Measurements from ENCODE around the gene RPL29.

The RPL29 gene

GRCh38 chr3:51987568-51987967 is 8.1 kb downstream of the RPL29 start:
- Histone ChIP-seq H3K4me1 (ENCODE audit: control insufficient read depth in 2 of 2, insufficient read depth in 1 of 2, low read depth in 1 of 2, low read length in 2 of 2) (peaks cover 12% of the 10 kb centered on the region in 2 donors), H4K8ac (ENCODE audit: low read depth, low read length) (no peak overlapping the region), H2BK12ac (ENCODE audit: low read length) (no peak overlapping the region), H2BK120ac (ENCODE audit: low read depth, low read length) (no peak overlapping the region), H3K9ac (ENCODE audit: low read depth, low read length, poor library complexity) (no peak overlapping the region), H3K4me2 (ENCODE audit: insufficient read depth, low read length, poor library complexity, severe bottlenecking) (no peak overlapping the region), H3K27me3 (ENCODE audit: control insufficient read depth in 3 of 3, insufficient read depth in 3 of 3, low read depth in 1 of 3, low read length in 3 of 3) (no peaks in the 10 kb centered on the region), H3K18ac (ENCODE audit: low read length) (no peak overlapping the region), H4K91ac (ENCODE audit: low read depth, low read length, poor library complexity) (no peak overlapping the region), H2BK15ac (ENCODE audit: low read length) (no peak overlapping the region), H3K27ac (replicated peaks; ENCODE audit: low read length) (no peak overlapping the region), H3K14ac (ENCODE audit: low read length) (no peak overlapping the region), H2AK5ac (ENCODE audit: low read depth, low read length) (no peak overlapping the region), H3K4me3 (ENCODE audit: low read length in 2 of 2) (no peak overlapping the region), H3K36me3 (replicated peaks in 1 of 2; ENCODE audit: control insufficient read depth in 2 of 2, insufficient read depth in 2 of 2, low read length in 2 of 2) (peaks cover 14% of the 10 kb centered on the region in 2 donors), H2AFZ (ENCODE audit: low read length) (no peak overlapping the region), H3K9me3 (replicated peaks in 1 of 2; ENCODE audit: control insufficient read depth in 2 of 2, insufficient read depth in 1 of 2, low read depth in 1 of 2, low read length in 2 of 2) (no peaks in the 10 kb centered on the region), H3K79me1 (ENCODE audit: low read depth, low read length) (peaks cover 14% of the 10 kb centered on the region), H3K4ac (ENCODE audit: low read length) (no peak overlapping the region), H3K23ac (ENCODE audit: low read depth, low read length, poor library complexity) (no peak overlapping the region), H2BK5ac (ENCODE audit: low read length) (no peak overlapping the region)
- no peak for DNase-seq (ENCODE audit: low spot score)
- WGBS, 2 donors (ENCODE audit: extremely low coverage in 2 of 2, insufficient read length in 2 of 2, insufficient replicate concordance in 1 of 2) = no CpG with 5 or more reads among the region's 7 CpGs

- Histone ChIP-seq H3K27me3 (ENCODE audit: control insufficient read depth in 3 of 3, insufficient read depth in 3 of 3, low read depth in 1 of 3, low read length in 3 of 3) (no peaks in the 10 kb centered on the region), H4K91ac (ENCODE audit: low read depth, low read length, poor library complexity) (no peak overlapping the region), H3K9me3 (replicated peaks in 1 of 2; ENCODE audit: control insufficient read depth in 2 of 2, insufficient read depth in 1 of 2, low read depth in 1 of 2, low read length in 2 of 2) (no peaks in the 10 kb centered on the region), H3K23ac (ENCODE audit: low read depth, low read length, poor library complexity) (peak overlapping the region; percentile 48), H3K4me1 (ENCODE audit: control insufficient read depth in 2 of 2, insufficient read depth in 1 of 2, low read depth in 1 of 2, low read length in 2 of 2) (peaks cover 13 to 16% of the 10 kb centered on the region in 2 donors), H3K18ac (ENCODE audit: low read length) (peak overlapping the region; percentile 8), H2AFZ (ENCODE audit: low read length) (no peak overlapping the region), H2BK12ac (ENCODE audit: low read length) (no peak overlapping the region), H3K4me3 (ENCODE audit: low read length in 2 of 2) (no peak overlapping the region), H3K4me2 (ENCODE audit: insufficient read depth, low read length, poor library complexity, severe bottlenecking) (no peak overlapping the region), H3K14ac (ENCODE audit: low read length) (no peak overlapping the region), H2BK120ac (ENCODE audit: low read depth, low read length) (no peak overlapping the region), H4K8ac (ENCODE audit: low read depth, low read length) (no peak overlapping the region), H3K79me1 (ENCODE audit: low read depth, low read length) (peaks cover 8% of the 10 kb centered on the region), H2BK5ac (ENCODE audit: low read length) (no peak overlapping the region), H2AK5ac (ENCODE audit: low read depth, low read length) (peak overlapping the region; percentile 42), H3K36me3 (replicated peaks in 1 of 2; ENCODE audit: control insufficient read depth in 2 of 2, insufficient read depth in 2 of 2, low read length in 2 of 2) (peaks cover 1 to 3% of the 10 kb centered on the region in 2 donors), H2BK15ac (ENCODE audit: low read length) (peak overlapping the region; percentile 25), H3K4ac (ENCODE audit: low read length) (no peak overlapping the region), H3K27ac (replicated peaks; ENCODE audit: low read length) (no peak overlapping the region), H3K9ac (ENCODE audit: low read depth, low read length, poor library complexity) (no peak overlapping the region)
- WGBS, 2 donors (ENCODE audit: extremely low coverage in 2 of 2, insufficient read length in 2 of 2, insufficient replicate concordance in 1 of 2) = no CpG with 5 or more reads among the region's 12 CpGs
- DNase-seq (ENCODE audit: low spot score) = no peak
These were observed 9.4 kb downstream of the RPL29 start for GRCh38 chr3:51986010-51986947.

DNA sequence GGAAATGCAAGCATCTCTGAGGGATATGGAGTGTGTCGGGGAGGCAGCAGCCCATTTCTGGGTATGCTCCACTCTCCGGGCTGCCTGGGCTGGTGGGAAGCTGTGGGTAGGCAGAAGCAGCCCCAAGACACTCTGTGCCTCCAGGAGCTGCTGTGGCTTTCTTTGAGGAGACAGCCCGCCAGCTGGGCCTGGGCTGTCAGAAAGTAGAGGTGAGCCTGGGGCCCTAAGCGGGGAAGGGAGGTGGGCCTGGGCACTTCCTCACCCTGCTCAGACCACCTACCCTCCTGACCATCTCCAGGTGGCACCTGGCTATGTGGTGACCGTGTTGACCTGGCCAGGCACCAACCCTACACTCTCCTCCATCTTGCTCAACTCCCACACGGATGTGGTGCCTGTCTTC is 10.6 kb downstream of the RPL29 start:
- H4K8ac ChIP-seq (ENCODE audit: low read depth, low read length) = no peak overlapping the region
- WGBS, 2 donors (ENCODE audit: extremely low coverage in 2 of 2, insufficient read length in 2 of 2, insufficient replicate concordance in 1 of 2) = no CpG with 5 or more reads among the region's 6 CpGs

GRCh38 chr3:51984269-51984647 is 11.4 kb downstream of the RPL29 start:
- Histone ChIP-seq H3K23ac (ENCODE audit: low read depth, low read length, poor library complexity) (no peak overlapping the region), H3K27ac (replicated peaks; ENCODE audit: low read length) (no peak overlapping the region), H3K14ac (ENCODE audit: low read length) (no peak overlapping the region), H3K9me3 (replicated peaks in 1 of 2; ENCODE audit: control insufficient read depth in 2 of 2, insufficient read depth in 1 of 2, low read depth in 1 of 2, low read length in 2 of 2) (no peaks in the 10 kb centered on the region), H2AK5ac (ENCODE audit: low read depth, low read length) (peak overlapping the region; percentile 99), H4K8ac (ENCODE audit: low read depth, low read length) (no peak overlapping the region), H2BK15ac (ENCODE audit: low read length) (peak overlapping the region; percentile 91), H3K36me3 (replicated peaks in 1 of 2; ENCODE audit: control insufficient read depth in 2 of 2, insufficient read depth in 2 of 2, low read length in 2 of 2) (peaks cover 3 to 9% of the 10 kb centered on the region in 2 donors), H3K4ac (ENCODE audit: low read length) (no peak overlapping the region), H3K18ac (ENCODE audit: low read length) (no peak overlapping the region), H2BK120ac (ENCODE audit: low read depth, low read length) (no peak overlapping the region), H3K4me1 (ENCODE audit: control insufficient read depth in 2 of 2, insufficient read depth in 1 of 2, low read depth in 1 of 2, low read length in 2 of 2) (peaks cover 13 to 16% of the 10 kb centered on the region in 2 donors), H3K4me3 (ENCODE audit: low read length in 2 of 2) (peak overlapping the region in 1 of 2 donors; percentile 54), H2BK5ac (ENCODE audit: low read length) (peak overlapping the region; percentile 6), H2AFZ (ENCODE audit: low read length) (no peak overlapping the region), H3K27me3 (ENCODE audit: control insufficient read depth in 3 of 3, insufficient read depth in 3 of 3, low read depth in 1 of 3, low read length in 3 of 3) (no peaks in the 10 kb centered on the region), H3K4me2 (ENCODE audit: insufficient read depth, low read length, poor library complexity, severe bottlenecking) (no peak overlapping the region), H3K9ac (ENCODE audit: low read depth, low read length, poor library complexity) (peak overlapping the region; percentile 70), H3K79me1 (ENCODE audit: low read depth, low read length) (peaks cover 6% of the 10 kb centered on the region), H2BK12ac (ENCODE audit: low read length) (no peak overlapping the region), H4K91ac (ENCODE audit: low read depth, low read length, poor library complexity) (no peak overlapping the region)
- no peak for DNase-seq (ENCODE audit: low spot score)

More for the DNA sequence above, 10.6 kb downstream of the RPL29 start:
- Histone ChIP-seq H3K9ac (ENCODE audit: low read depth, low read length, poor library complexity) (no peak overlapping the region), H3K27me3 (ENCODE audit: control insufficient read depth in 3 of 3, insufficient read depth in 3 of 3, low read depth in 1 of 3, low read length in 3 of 3) (no peaks in the 10 kb centered on the region), H2BK15ac (ENCODE audit: low read length) (no peak overlapping the region), H2AFZ (ENCODE audit: low read length) (no peak overlapping the region), H3K27ac (replicated peaks; ENCODE audit: low read length) (no peak overlapping the region), H2BK12ac (ENCODE audit: low read length) (peak overlapping the region; percentile 65), H3K4me1 (ENCODE audit: control insufficient read depth in 2 of 2, insufficient read depth in 1 of 2, low read depth in 1 of 2, low read length in 2 of 2) (peaks cover 13 to 16% of the 10 kb centered on the region in 2 donors), H2BK120ac (ENCODE audit: low read depth, low read length) (no peak overlapping the region), H3K23ac (ENCODE audit: low read depth, low read length, poor library complexity) (no peak overlapping the region), H3K9me3 (replicated peaks in 1 of 2; ENCODE audit: control insufficient read depth in 2 of 2, insufficient read depth in 1 of 2, low read depth in 1 of 2, low read length in 2 of 2) (no peaks in the 10 kb centered on the region), H3K4me3 (ENCODE audit: low read length in 2 of 2) (no peak overlapping the region), H3K79me1 (ENCODE audit: low read depth, low read length) (peaks cover 8% of the 10 kb centered on the region), H3K4me2 (ENCODE audit: insufficient read depth, low read length, poor library complexity, severe bottlenecking) (no peak overlapping the region), H4K91ac (ENCODE audit: low read depth, low read length, poor library complexity) (no peak overlapping the region), H3K36me3 (replicated peaks in 1 of 2; ENCODE audit: control insufficient read depth in 2 of 2, insufficient read depth in 2 of 2, low read length in 2 of 2) (peaks cover 3 to 9% of the 10 kb centered on the region in 2 donors), H2AK5ac (ENCODE audit: low read depth, low read length) (no peak overlapping the region), H2BK5ac (ENCODE audit: low read length) (no peak overlapping the region), H3K14ac (ENCODE audit: low read length) (no peak overlapping the region), H3K18ac (ENCODE audit: low read length) (no peak overlapping the region), H3K4ac (ENCODE audit: low read length) (no peak overlapping the region)
- no peak for DNase-seq (ENCODE audit: low spot score)
